Measurements from ENCODE around the gene CTDP1. TPM values are rescaled to one million over a fixed set of nuclear protein-coding genes. Genes with fewer than 3 reads are reported as not detected.

The CTDP1 gene
- total RNA-seq, 2 experiments from 2014 or later, result 69.0 to 79.6 TPM

DNA sequence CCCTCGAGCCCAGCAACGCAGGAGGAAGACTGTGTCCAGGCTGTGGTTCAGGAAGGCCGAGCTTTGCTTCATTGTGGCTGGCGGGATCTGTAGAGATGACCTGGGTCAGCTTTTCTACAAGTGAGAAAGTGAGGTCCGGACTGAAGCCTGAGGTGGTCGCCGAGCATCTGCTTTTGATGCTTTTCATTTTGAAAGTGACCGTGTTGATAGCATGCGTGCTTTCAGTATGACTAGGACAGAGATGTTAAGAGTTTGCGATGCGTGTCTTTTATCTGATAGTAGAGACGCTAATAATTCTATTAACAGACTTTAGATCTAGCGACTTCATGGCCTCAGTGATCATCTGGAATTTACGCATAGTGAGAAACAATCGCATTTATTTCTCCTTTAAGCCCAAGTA is 28.1 kb downstream of the CTDP1 start:
- H3K9me3 Mint-ChIP-seq, result no peaks in the 10 kb centered on the region
- no peak for DNase-seq
- H3K9me3 ChIP-seq (ENCODE audit: control insufficient read depth in 1 of 2, insufficient read depth in 1 of 2, low read length in 2 of 2), result no peaks in the 10 kb centered on the region
- POLR2A ChIA-PET, result no interaction called here
- H3K36me3 ChIP-seq (ENCODE audit: insufficient read depth, low read length), result peaks cover 89% of the 10 kb centered on the region
- peaks cover 97% of the 10 kb centered on the region for H3K36me3 Mint-ChIP-seq (ENCODE audit: low read depth)
- H3K4me1 Mint-ChIP-seq (ENCODE audit: low read depth), result no peaks in the 10 kb centered on the region
- CTCF ChIA-PET, result no interaction called here
- ATAC-seq (ENCODE audit: poor library complexity), result no peak
- intact Hi-C loops (cut with DNase I, micrococcal nuclease), result no loop called here
- H3K27me3 Mint-ChIP-seq, result no peaks in the 10 kb centered on the region
- H3K27me3 ChIP-seq (ENCODE audit: control insufficient read depth in 1 of 2, insufficient read depth in 2 of 2, low read length in 2 of 2), result no peaks in the 10 kb centered on the region
- no peak overlapping the region for H3K27ac Mint-ChIP-seq
- TF ChIP-seq, protein P1, sequence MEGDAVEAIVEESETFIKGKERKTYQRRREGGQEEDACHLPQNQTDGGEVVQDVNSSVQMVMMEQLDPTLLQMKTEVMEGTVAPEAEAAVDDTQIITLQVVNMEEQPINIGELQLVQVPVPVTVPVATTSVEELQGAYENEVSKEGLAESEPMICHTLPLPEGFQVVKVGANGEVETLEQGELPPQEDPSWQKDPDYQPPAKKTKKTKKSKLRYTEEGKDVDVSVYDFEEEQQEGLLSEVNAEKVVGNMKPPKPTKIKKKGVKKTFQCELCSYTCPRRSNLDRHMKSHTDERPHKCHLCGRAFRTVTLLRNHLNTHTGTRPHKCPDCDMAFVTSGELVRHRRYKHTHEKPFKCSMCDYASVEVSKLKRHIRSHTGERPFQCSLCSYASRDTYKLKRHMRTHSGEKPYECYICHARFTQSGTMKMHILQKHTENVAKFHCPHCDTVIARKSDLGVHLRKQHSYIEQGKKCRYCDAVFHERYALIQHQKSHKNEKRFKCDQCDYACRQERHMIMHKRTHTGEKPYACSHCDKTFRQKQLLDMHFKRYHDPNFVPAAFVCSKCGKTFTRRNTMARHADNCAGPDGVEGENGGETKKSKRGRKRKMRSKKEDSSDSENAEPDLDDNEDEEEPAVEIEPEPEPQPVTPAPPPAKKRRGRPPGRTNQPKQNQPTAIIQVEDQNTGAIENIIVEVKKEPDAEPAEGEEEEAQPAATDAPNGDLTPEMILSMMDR (IDR thresholded peaks at IDR 0.05), result no peak
- H3K4me1 ChIP-seq (ENCODE audit: insufficient read depth, low read length), result no peaks in the 10 kb centered on the region
- H3K4me3 ChIP-seq (ENCODE audit: low read length), result no peak overlapping the region
- H3K27ac ChIP-seq (ENCODE audit: low read depth in 1 of 2, low read length in 2 of 2), result no peak overlapping the region
- no peak overlapping the region for H3K4me3 Mint-ChIP-seq

- Histone ChIP-seq H3K27me3 (ENCODE audit: control insufficient read depth in 1 of 2, insufficient read depth in 2 of 2, low read length in 2 of 2) (no peaks in the 10 kb centered on the region), H3K4me1 (ENCODE audit: insufficient read depth, low read length) (no peaks in the 10 kb centered on the region), H3K9me3 (ENCODE audit: control insufficient read depth in 1 of 2, insufficient read depth in 1 of 2, low read length in 2 of 2) (no peaks in the 10 kb centered on the region), H3K36me3 (ENCODE audit: insufficient read depth, low read length) (peaks cover 83% of the 10 kb centered on the region), H3K27ac (ENCODE audit: low read depth in 1 of 2, low read length in 2 of 2) (no peak overlapping the region), H3K4me3 (ENCODE audit: low read length) (no peak overlapping the region)
- intact Hi-C loops (cut with DNase I, micrococcal nuclease), result no loop called here
- peaks cover 97% of the 10 kb centered on the region for H3K36me3 Mint-ChIP-seq (ENCODE audit: low read depth)
- ChIA-PET POLR2A (no interaction called here), CTCF (no interaction called here)
- H3K9me3 Mint-ChIP-seq, result no peaks in the 10 kb centered on the region
- no peaks in the 10 kb centered on the region for H3K4me1 Mint-ChIP-seq (ENCODE audit: low read depth)
- ATAC-seq (ENCODE audit: poor library complexity) (no peak), DNase-seq (no peak)
- H3K27ac Mint-ChIP-seq, result no peak overlapping the region
- no peak overlapping the region for H3K4me3 Mint-ChIP-seq
- TF ChIP-seq, protein P1 (IDR thresholded peaks at IDR 0.05), result no peak
- no peaks in the 10 kb centered on the region for H3K27me3 Mint-ChIP-seq
Observed at GRCh38 chr18:79708412-79708811, 28.8 kb downstream of the CTDP1 start.

DNA sequence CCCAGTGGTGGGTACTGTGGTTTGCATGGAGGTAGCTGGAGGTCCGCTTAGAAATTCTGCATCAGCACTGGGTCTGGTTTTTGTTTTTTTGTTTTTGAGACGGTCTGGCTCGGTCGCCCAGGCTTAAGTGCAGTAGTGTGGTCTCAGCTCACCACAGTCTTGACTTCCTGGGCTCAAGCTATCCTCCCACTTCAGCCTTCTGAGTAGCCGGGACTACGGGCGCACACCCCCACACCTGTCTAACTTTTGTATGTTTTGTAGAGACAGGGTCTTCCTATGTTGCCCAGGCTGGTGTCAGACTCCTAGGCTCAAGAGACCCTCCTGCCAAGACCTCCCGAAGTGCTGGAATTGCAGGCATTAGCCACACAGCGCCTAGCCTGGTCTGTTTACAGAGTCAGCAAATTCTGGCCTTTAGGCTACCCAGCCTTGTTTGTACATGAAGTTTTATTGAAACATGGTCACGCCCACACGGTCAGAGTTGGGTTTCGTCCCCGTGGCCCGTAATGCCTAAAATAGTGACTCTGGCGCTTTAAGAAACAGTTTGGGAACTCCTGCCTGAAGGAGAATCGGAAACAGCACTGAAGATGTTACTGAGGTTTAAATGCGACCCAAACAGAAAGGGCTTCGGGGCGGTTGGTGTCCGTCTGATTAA is 32.7 kb downstream of the CTDP1 start:
- H3K4me3 ChIP-seq (ENCODE audit: low read length), result no peak overlapping the region
- Mint-ChIP-seq H3K36me3 (ENCODE audit: low read depth) (peaks cover 82% of the 10 kb centered on the region), H3K27ac (no peak overlapping the region), H3K4me3 (no peak overlapping the region), H3K27me3 (no peaks in the 10 kb centered on the region), H3K4me1 (ENCODE audit: low read depth) (no peaks in the 10 kb centered on the region), H3K9me3 (no peaks in the 10 kb centered on the region)
- ChIA-PET CTCF (no interaction called here), POLR2A (no interaction called here)
- H3K4me1 ChIP-seq (ENCODE audit: insufficient read depth, low read length), result no peaks in the 10 kb centered on the region
- DNase-seq (no peak), ATAC-seq (ENCODE audit: poor library complexity) (no peak)
- peaks cover 0 to 4% of the 10 kb centered on the region in 2 experiments for H3K9me3 ChIP-seq (ENCODE audit: control insufficient read depth in 1 of 2, insufficient read depth in 1 of 2, low read length in 2 of 2)
- H3K27me3 ChIP-seq (ENCODE audit: control insufficient read depth in 1 of 2, insufficient read depth in 2 of 2, low read length in 2 of 2), result no peaks in the 10 kb centered on the region
- peaks cover 86% of the 10 kb centered on the region for H3K36me3 ChIP-seq (ENCODE audit: insufficient read depth, low read length)
- no peak overlapping the region for H3K27ac ChIP-seq (ENCODE audit: low read depth in 1 of 2, low read length in 2 of 2)
- intact Hi-C loops (cut with DNase I, micrococcal nuclease), result no loop called here
- TF ChIP-seq, protein P1 (IDR thresholded peaks at IDR 0.05), result no peak
